T-helper 1 cell treated with Interleukin-12 subunit alpha and Interleukin-12 subunit beta and Interleukin-4 antibody, amounts not matched to agents 30 ng/mL and 1 ng/mL, for 36 hours (primary cell): ENCODE results near the gene POLR3A. TPM values are rescaled to one million over a fixed set of nuclear protein-coding genes. Genes with fewer than 3 reads are reported as not detected.

Source experiments
- intact Hi-C: fragments of 100-400 bp; cut with micrococcal nuclease; formaldehyde crosslinking; loops from one replicate; pipeline ENCODE4 v1.15.1; 2024
- total RNA-seq: library from RNA; stranded (reverse); gene quantifications from 2 replicates; pipeline ENCODE4 v1.2.3, GENCODE V29; 2022

The POLR3A gene
- total RNA-seq, 1 donor from 2014 or later: 24.2 TPM

- intact Hi-C loops: no loop called here
These were observed 69.3 kb downstream of the POLR3A start for GRCh38 chr10:77959887-77960455.

- intact Hi-C loops: no loop called here
These were observed 69.9 kb downstream of the POLR3A start for GRCh38 chr10:77959384-77959783.

GRCh38 chr10:77955136-77955535 lies 74.2 kb downstream of the POLR3A start:
- intact Hi-C loops: no loop called here

DNA sequence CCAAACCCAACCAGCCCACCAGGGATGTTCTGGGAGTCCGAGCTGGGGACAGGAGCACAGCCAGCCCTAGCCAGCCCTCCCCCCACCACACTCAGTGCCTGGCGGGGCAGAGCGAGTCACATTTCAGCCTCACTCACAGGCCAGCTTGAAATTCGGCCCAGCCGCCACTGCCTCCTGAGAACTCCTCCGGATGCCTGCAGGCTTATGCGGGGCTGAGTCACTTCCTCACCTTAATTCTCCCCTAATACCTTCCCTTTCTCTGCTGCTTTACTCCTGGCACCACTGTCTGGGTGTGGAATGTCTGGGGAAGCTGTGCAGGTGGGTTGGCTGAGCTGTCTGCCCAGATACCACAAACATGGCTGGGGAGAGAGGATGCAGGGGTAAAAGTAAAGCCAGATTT lies 80.1 kb downstream of the POLR3A start:
- intact Hi-C loops: no loop called here

DNA sequence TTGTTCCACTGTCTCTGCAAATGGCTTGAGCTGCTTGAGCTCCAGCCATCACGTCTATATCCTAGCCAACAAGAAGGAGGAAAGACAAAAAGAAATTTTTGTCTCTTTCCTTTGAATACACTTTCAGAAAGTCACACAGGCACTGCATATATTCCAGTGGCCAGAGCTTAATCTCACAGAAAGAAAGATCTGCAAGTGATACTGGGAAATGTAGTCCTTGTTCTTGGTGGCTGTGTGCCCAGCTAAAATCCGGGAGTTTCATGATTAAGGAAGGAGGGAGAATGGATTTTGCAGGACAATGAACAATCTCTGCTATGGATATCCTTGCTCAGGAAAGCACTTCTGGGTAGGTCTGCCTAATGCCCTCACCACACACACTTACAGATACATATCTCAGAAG lies 83.2 kb downstream of the POLR3A start:
- intact Hi-C loops: no loop called here

GRCh38 chr10:77944519-77944918 lies 84.8 kb downstream of the POLR3A start:
- intact Hi-C loops: no loop called here

DNA sequence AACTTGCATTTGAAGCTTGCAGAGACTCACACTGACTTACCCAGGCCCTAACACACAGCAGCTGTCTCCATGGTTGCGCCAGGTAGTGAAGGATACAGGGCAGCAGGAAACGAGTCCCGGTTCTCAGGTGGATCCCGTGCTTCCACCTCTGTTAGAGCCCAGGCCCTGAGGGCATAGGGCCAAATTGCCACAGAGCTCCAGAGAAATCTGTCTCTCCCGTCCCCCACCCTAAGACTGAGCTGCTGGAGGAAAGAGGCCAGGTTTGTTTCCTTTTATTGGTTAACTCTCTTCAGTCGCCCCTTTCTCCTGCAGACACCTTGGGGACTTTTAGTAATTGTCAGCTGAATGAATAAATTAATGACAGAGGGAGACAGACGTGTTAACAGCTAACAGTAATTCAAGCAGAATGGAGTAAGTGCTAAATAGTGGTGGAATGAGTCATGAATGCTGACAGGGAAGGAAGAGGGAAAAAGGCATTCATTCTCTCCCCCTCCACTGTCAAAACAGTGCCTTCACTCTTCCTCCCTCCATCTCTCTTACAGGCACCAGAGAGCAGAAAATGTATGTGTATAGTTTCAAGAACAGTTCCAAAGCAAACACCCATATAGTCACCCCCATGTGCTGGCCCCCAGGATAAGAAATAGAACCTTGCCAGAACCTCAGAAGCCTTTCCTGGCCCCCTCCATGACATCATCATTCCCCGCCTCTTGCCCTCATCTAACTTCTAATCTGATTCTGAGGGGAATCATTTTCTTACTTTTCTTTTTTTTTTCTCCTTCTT lies 86.0 kb downstream of the POLR3A start:
- intact Hi-C loops: no loop called here

DNA sequence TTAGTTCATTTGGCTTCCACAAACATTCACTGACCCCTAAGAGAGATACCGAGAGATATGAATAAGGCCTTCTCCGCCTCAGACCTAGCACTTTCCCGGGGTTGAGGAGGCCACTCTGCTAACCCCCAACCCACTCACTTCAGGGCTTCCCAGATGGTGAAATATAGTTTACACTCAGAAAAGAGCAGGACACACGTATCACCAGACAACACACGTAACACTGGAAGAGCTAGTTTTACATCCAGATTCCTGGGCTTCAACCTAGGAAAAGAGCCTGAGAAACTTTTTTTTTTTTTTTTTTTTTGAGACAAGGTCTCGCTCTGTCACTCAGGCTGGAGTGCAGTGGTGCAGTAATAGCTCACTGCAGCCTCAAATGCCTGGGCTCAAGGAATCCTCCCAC lies 87.5 kb downstream of the POLR3A start:
- intact Hi-C loops: no loop called here

DNA sequence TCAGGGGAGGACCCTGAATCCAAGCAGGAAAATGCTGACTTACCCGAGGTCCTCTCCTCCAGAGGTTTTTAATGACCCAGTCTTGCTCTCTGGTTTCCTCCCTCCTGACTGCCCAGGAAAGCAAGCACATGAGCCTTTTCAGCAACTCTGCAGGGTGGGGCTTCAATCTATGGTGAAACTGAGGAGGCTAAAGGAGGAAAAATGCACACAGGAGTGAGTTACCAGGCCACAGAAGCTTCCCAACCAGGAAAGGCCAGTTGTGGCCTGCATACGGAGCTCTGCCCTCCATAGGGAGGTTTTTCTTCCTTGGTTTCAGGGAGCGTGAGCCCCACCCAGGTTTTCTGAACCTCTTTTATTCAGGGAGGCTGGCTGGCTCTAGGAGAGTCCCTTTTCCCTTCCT lies 88.7 kb downstream of the POLR3A start:
- intact Hi-C loops: no loop called here

GRCh38 chr10:77940225-77940624 lies 89.1 kb downstream of the POLR3A start:
- intact Hi-C loops: no loop called here

GRCh38 chr10:77939561-77940001 lies 89.7 kb downstream of the POLR3A start:
- intact Hi-C loops: no loop called here

DNA sequence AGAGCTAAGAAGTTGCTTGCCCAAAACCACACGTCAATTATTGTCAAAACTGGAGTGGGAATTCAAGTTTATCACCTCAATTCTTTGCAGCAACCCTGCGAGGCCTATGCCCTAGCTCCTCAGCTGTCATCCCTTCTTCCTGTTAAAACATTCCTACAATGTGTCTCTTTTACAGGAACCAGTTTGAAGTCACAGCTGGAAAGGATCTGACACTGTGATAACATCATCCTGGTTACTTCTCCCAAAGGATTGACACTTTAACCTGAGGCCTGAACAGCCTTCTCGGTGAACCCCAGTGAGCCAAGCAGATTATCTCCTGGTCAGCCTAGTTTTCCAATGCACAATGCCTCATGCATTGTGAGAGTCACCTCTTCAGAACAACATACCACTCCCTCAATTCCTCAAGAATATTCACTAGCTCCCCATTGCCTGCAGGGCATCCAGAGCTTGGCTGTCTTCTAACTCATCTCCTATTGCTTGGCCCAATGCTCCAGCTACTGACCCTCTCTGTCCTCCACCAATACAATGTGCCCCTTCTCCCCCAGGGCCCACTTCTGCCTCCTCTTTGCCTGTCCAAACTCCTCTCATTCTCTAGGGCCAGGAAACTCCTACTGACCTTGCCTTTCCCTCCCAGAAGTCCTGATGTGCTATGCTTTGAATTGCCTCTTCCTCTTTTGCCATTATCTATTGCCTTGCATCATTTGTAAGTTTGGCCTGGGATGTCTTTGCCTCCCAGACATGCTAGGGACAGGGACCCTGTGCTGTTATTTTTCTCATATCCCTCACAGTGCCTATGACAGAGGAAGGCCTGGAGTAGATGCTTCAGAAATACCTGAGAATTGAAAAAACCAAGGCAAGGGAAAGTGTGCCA lies 92.4 kb downstream of the POLR3A start:
- intact Hi-C loops: no loop called here

- intact Hi-C loops: no loop called here
These were observed 97.1 kb downstream of the POLR3A start for GRCh38 chr10:77932016-77932715.

DNA sequence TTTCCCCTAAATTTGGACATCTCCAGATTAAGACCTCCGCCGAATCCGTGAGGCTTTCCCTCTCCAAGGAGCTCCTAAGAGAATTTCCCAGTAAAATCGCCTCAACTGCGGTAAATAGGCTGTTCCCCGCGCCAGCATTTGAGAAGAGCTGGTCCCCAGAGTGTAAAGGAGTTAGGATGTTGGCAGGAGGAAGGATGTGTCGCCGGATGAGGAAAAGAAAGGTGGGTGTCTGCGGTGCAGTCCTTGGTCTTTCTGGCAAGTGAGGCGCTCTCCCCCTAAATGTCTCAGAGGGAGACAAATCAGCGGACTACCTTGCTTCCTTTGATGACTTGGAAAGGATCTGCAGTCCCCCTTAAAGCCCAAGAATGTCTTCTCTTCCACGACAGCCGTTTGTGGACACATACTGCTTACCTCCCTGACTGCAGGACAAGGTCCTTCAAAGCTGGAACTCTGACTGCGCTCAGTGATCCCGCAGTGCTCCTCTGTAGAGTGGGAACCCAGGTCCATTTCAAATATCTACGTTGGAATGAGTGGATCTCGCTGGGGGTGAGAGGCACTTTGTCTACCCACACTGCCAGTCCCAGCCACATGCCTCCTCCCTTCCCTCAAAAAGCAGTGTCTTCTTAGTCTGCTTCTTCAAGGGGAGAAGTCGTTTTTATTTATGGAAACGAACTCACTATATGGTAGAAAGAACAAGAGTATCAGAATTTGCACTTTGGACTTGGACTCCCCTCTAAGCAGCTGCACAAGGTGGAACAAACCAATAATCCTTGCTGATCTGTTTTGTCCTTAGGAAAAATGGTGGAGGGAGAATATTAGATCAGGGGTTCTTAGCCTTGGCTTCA lies 101.7 kb downstream of the POLR3A start:
- intact Hi-C loops: loop anchor here (2.0 kb wide), 1 partner anchor 91 kb away; no protein-coding TSS in a partner anchor

DNA sequence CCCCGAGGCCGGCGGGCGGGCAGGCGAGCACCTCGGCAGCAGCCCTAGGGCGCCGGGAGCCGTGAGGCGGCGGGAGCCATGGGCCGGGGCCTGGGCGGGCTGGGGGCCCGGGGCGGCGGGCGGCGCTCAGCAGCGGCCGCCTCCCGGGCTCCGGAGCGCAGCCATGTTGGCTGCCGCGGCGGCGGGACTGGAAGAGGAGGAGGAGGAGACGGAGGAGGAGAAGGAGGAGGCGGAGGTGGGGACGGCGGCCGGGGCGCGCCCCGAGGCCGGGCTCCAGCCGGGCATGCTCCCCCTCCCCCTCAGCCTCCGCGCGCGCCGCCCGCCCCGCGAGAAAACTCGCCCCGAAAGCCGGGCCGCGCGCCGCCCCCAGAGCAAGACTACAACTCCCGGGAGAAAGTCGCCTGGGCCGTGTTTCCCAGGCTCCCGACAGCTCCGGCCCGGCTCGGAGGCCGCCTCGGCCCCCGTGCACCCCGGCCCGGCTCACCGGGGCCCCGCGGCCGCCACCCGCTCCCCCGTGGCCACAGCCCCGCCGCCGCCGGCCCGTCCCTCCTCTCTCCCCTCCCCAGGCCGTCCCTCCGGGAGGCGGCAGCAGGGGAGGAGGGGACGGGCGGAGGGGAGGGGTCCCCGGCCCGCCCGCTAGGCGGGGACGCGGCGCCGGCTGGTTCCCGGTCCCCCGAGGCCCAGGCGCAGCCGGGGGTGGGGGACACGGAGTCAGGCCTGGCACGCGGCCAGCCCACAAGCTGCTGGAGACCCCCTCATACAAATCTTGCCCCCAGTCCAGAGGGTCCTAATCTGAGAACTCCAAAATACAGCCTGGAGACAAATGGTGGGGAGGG lies 102.5 kb downstream of the POLR3A start, which contains the start of gene DLG5:
Gene DLG5, minus strand, starts transcription at position 190 of the 836 bp plus-strand sequence. CDS start 235 bp downstream, outside the sequence.
- intact Hi-C loops: loop anchor here (1.0 to 2.0 kb wide), 3 partner anchors 80 to 103 kb away; partner anchors contain the start of gene POLR3A

DNA sequence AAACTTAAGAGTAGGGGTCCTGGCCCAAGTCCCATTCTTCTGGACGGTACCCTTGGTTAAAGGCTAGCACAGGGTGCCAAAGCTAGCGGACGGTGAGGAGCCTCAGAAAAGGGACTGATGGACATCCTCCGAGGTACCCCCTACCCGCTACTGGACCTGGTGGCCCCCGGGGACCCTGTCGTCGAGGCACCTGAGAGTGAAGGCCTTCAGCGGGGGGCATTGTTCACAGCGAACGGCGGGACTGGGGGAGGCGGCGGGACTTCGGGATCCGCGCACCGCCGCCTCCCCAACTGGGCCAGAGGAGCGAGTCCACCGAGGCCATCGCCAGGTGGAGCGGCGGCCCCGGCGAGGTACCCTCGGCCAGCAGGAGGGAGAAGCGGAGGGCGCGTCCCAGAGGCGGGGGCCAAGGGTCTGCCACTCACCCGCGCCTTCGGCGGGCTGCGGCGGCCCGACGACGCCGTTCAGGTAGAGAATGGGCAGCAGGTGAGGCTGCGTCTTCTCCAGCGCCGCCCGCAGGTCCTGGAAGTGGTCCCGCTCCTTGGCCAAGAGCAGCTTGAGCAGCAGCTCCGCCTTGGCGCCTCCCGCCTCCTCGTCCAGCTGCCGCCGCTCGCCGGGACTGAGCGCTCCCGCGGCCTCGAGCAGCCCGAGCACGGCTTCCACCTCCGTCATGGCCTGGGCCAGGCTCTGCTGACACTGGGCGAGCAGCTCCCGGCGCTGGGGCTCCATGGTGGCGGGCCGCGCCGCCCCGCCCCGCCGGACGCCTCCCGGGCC lies 103.3 kb downstream of the POLR3A start:
- intact Hi-C loops: loop anchor here (1.0 to 2.0 kb wide), 3 partner anchors 80 to 103 kb away; partner anchors contain the start of gene POLR3A

GRCh38 chr10:77925410-77925794 lies 103.9 kb downstream of the POLR3A start:
- intact Hi-C loops: no loop called here

- intact Hi-C loops: no loop called here
These were observed 106.6 kb downstream of the POLR3A start for GRCh38 chr10:77922566-77923179.
